Globus pallidus (tissue), 1 donor: ENCODE results near the gene SUN1.

Source experiments
- DNase-seq: peaks from one replicate; pipeline ENCODE4 v3.0.0-alpha.2; 2015; ENCODE audit warnings: low spot score

SUN1 gene

DNA sequence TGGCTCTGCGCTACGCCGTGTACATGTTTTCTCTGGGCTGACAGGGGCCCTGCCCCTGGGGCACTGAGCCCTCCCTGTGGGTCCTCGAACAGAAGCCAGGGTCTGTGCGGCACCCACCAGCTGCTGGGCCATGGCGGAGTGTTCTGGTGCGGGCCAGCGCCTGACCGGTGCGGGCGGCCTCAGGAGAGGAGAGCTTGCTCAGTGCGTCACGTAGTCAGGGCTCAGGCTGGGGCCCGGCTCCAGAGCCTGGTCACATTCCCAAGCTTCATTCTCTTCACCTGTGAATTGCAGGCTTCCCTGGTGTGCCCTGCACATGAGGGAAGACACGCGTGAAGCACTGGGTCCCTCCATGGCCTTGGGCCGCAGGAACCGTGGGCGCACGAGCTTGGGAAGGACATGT lies 59.5 kb downstream of the SUN1 start:
- no peak for DNase-seq

DNA sequence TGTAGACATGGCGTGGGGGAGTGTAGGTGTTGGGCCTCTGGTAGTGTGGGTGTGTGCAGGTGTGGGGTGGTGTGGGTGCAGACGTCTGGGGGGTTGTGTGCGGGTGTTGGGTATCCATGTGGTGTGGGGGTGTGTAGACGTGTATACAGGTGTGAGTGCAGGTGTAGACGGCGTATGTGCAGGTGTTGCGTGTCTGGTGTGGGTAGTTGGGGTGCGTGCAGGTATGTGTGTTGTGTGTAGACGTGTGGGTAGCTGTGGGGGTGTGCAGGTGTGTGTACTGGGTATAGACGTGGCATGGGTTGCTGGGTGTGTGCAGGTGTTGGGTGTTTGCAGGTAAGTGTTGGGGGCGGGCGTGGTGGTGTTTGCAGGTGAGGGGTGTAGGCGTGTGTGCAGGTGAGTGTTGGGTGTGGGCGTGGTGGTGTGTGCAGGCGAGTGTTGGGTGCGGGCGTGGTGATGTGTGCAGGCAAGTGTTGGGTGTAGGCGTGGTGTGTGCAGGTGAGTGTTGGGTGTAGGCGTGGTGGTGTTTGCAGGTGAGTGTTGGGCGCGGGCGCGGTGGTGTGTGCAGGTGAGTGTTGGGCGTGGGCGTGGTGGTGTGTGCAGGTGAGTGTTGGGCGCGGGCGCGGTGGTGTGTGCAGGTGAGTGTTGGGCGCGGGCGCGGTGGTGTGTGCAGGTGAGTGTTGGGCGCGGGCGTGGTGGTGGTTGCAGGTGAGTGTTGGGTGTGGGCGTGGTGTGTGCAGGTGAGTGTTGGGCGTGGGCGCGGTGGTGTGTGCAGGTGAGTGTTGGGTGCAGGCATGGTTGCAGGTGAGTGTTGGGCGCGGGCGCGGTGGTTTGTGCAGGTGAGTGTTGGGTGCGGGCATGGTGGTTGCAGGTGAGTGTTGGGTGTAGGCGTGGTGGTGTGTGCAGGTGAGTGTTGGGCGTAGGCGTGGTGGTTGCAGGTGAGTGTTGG lies 60.6 kb downstream of the SUN1 start:
- DNase-seq = no peak

DNA sequence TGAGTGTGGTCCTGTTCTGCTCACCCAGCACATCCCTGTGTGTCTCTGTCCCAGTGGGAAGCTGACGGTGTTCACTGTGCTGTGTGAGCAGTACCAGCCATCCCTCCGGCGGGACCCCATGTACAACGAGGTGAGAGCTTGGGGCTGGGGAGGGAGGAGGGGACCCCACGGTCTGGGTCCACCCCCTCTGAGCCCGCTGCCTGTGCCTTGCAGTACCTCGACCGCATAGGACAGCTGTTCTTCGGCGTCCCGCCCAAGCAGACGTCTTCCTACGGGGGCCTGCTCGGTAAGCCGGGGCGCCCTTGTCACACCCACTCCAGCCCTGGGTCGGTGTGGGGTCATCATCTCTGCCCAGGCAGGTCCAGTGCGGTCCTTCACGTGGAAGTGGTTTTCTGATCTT lies 61.4 kb downstream of the SUN1 start:
- no peak for DNase-seq

DNA sequence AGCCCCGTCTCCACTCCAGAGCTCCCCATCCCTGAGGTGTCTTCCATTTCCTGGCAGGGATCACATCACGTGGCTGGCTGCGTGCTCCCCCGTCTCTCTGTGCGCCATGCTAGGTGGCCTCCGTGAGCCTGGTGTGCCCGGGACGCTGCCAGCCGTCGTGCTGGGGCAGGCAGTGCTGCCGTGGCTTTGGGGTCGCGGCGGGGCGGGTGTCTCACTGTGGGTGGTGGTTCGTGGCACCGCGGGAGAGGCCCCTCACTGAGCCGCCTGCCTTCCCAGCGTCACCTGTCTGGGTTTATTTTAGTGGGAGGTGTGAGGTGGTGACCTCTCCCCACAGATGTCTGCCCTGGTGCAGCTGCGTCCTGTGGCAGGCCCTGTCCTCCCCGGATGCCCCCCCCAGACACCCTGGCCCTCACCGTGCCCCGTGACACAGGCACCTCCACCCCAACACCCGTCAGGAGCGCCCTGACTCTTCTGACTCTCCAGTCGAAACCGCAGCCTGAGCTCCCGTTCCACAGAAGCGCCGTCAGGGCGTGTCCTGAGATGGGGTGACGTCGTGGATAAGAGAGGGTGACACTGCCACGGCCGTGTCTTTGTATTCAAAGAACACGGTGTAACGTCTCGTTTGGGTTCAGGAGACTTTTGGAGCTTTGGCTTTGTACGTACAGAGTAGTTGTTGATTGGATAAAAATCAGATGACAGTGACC lies 62.0 kb downstream of the SUN1 start:
- DNase-seq = no peak

DNA sequence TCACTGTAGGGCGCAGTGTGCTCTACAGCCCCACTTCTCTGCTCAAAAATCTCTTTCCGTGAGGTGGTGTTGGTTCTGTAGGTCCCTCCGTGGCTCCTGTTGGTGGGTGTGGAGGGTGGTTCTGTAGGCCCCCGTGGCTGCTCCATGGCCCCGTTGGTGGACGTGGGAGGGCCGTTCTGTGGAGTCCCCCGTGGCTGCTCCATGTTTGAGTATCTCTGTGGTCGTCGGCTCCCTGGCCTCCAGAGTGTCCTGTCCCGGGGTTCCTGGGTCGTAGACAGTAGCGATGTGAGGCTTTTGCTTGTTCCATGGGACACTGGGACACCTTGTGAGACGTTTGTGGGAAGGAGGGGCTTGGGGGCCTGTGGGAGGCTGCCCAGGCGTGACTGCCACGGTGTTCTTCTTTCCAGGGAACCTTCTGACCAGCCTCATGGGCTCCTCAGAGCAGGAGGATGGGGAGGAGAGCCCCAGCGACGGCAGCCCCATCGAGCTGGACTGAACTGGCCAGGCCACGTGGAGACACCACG lies 62.7 kb downstream of the SUN1 start:
- DNase-seq = no peak

DNA sequence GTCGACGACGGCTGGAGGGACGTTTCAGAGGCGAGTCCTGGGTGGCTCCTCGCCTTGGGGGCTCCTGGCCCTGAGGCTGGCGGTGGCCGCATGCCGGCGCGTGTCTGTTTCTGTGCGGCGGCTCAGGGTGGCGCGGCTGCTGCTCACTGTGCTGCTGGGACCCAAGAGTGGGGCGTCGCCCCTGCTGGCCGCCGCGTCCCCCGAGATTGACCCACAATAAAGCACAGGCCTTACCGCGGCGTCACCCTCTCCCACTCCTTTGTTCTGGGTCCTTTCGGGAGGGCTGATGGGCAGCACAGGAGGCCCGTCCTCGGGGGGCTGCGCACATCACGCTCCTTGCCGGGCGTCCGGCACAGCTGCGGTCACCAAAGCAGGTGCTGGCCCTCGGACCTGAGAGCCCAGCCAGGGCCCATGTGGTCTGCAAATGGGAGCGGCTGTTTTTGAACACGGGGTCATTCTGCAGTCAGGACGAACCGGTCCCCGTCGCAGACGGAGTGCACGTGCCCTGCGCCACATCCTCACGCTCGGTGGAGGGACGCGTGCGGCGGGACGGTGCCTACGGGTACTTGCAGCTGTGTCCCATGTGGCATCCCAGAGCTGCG lies 63.3 kb downstream of the SUN1 start:
- no peak for DNase-seq

DNA sequence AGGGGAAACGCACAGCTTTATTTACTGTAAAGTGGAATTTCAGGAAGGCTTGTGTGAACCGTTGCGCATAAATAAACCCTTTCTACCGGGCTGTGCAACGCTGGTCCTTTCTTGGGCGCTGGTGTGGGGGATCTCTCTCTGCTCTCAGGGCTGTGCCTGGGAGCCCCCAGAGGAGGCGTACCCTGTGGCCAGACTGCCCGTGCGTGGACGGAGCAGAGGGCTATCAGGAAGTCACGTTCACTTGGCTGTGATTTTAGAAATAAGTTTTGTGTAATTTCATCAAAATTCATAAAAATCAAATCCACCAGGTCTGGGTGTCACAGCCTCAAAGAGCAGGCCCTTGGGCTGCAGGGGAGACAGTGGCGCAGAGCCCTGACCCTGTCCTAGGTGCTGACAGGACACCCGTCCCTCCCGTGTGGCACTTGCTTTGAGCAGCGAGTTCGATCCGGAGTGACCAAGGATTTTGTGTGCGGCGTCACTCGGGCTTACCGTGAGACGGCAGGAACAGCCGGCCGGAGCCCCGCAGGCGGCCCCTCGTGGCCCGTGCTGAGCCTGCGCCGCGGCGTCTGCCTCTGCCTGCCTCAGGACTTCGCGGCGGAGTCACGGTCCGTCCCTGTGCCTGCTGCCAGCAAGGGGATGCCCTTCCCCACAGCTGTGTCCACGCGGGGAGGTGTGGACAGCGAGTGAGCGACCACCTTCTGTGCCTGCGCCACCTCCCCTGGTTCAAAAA lies 64.2 kb downstream of the SUN1 start:
- no peak for DNase-seq

DNA sequence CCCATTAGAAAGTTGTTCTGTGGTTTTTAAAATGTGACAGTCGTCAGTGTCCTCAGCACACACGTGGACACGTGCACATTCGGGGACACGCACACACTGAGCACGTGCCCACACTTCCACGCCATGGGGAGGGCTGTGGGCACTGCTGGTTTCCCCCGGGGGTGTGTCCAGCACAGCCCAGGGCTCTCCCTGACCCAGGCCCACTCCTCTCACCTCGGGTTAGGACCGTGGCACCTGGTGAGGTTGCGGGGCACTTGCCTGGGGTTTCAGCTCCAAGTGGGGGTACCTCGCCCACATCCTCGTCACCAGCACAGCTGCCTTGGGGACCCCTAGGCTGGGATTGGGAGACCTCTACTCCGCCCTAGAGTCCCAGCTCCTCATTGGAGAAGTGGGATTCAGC lies 64.8 kb downstream of the SUN1 start:
- DNase-seq = no peak

DNA sequence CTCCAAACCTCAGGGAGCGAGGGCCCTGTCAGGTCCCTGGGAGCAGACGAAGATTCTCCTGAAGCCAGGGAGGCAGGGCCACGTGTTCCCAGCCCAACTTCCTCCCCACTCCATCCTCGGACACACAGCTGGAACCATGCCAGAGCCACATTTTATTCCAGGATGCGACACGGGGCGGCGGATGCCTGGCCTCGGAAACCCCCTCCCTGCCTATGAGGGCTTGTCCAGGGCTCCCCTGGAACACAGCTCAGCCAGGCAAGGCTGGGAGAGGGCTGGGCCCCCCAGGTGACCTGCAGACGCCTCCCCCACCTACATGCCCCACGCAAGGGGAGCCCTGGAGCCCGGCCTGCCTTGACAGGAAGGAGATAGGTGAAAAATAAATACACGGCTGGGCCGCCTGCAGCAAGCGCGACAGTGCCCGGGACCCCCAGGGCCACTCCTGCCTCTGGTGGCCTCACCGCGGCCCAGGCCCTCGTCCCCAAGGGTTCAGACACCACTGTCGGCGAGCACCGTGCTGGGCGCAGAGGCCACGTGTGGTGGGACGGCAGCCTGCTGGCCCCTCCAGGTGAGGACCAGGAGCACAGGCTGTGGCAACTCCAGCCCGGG lies 65.6 kb downstream of the SUN1 start:
- no peak for DNase-seq

DNA sequence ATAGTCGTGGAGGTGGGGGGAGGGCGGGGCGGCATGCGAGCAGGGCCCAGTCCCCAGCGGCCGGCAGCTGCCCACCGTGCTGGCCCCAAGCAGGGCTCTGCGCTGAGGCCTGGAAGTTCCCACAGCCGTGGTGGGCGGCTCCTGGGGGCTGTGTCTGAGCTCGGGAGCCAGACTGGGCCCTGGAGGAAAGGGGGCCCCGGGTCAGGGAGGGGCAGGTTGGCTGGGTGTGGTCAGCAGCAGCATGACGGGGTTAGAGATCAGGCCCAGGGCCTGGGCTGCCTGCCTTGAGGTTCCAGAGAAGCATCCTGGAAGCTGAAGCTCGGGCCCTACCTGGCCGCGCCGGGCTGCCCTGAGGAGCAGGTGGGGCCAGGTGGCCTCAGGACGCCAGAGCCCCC lies 66.2 kb downstream of the SUN1 start:
- no peak for DNase-seq

DNA sequence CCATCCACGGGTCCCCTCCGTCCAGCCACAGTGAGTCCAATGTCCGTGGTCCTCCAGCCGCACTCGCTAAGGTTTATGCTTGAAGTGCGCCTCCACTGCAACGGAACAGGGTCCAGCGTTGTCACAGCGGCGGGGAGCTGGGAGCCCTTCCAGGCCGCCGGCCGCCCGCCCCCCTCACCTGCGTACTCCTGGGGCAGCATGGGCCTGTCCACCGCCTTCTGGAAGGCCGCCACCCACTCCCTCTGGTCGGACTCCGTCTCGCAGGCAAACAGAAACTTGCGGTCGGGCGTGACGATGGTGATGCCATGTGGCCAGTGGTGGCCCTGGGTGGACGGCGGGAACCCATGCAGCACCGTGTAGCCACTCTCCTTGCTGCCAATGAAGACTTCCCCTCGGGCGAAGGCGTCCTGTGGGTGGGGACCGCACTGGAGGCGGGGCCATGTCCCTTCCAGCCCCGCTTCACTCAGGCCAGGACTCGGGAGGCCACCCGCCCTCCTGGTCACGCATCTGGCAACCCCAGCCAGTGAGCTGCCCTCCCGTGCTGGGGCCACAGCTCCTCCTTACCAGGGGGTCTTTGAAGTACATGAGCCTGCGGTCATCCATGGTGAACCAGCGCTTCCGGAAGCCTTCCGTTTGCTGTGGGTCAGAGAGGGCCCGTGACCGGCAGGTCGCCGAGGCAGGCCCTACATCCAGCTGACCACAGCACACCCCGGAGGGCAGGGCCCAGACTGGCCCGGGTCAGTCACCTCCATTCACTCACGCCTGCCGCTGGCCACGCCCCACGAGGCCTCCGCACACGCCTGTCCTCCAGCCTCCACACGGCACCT lies 66.8 kb downstream of the SUN1 start:
- no peak for DNase-seq

DNA sequence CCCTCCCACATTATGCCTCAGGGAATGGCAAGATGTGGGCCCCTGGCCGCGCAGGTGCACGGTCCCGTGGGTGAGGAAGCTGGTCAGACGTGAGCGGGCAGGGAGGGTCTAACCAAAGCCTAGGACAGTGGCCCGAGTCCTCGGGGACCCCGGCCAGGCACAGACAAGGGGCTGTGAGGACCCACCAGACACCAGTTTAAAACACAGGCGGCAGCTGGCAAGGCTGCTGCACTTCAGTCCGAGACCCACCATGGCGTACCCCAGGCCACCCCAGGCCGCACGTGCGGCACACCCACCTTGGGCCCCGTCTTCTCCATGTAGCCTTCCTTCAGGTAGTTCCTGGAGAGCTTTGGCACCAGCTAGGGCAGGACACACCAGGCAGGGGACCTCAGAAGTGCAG lies 67.5 kb downstream of the SUN1 start:
- DNase-seq = no peak

DNA sequence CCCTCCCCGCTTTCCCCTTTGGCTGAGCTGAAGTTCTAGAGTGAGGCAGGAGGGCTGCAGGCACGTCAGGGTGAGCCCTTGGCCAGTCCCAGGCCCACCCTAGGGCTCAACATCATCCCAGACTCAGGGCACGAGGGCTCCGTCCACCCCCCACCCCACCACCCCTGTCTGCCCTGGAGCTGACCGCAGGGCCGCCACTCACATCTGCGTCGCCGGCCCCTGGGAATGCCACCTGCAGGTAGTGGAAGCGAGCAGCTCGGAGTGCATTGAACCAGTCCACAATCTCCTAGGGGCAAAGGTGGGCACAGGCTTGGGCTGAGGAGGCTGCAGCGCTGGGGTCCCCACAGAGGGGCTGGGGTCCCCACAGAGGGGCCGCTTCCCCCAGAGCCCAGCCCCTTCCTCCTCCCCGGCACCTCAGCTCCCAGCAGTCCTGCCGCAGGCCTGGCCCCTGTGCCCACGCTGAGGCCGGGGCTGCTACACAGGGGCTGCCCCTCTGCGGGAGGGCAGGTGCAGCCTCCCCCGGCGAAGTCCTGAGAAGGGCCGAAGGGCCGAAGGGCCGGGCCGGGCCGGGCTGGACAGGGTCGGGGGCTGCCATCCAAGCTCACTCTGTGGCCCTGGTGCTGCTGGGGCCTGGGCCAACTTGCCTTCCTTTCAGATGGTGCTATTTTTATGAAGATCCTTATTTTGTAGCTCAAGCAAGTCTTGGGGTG lies 68.2 kb downstream of the SUN1 start:
- DNase-seq = no peak

DNA sequence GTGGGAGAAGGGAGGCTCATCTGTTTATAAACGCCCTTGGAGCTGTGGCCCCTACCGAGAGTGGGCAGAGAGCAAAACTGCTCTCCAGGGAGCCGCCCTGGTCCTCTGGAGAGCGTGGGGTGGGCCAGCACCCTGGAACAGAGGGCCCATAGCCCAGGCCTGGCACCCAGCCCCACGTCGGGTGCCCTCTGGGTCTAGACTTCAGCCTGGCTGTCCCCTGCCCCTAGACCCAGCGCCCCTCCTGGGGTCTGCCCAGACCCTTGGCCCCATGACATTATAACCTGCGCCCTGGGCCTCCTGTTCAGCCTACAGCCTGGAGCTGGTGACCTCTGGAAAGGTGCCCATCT lies 68.7 kb downstream of the SUN1 start:
- DNase-seq = no peak

DNA sequence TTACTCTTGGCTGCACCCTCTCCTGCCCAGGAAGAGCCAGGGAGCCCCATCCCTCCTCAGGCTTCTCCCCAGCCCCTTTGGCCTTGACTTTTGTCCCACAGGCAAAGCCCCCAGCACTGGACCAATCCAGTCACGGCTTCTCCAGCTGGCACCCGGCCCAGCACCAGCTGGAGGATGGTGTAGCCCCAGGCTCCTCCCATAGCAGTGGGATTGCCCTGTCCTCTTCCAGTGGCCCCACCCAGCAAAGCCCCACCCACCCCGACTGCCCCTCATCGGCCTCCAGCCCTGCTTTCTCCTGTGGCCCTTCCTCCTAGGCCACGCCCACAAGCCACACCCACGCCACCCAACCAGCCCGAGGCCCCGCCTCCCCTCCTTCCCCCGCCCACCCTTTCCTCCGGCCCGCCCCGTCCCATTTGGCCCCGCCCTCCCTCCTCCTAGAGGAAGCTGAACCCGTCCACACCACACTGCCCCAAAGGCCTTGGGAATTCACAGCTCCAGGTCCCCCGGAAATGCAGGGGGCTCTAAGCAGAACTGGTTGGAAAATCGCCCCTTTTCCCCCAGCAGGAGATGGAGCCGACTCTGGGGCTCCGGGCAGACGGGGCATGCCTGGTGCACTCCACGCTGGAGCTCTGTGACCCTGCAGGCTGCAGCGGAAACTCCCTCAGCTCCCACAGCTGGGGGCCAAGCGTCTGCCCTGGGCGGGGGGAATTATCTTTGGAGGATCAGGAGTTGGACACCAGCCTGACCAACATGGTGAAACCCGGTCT lies 69.3 kb downstream of the SUN1 start:
- peak; percentile 85 for DNase-seq

DNA sequence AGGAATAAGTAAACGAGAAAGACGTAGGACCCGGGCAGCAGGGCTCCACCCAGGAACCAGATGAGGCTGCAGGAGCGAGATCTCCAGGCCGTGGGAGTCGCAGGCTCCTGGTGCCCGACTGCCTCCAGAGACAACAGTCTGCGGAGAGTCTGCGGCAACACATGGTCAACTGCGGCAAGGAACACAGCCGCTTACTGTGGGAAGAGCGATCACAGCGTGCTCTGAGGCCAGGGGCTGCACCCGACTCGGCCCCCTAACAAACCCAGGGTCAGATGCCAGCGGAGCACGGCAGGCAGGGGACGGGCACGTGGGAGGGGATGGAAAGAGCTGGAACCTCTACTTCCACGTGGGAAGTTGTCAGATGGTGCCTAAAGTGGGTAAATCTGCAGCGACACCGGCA lies 70.7 kb downstream of the SUN1 start:
- DNase-seq = no peak

DNA sequence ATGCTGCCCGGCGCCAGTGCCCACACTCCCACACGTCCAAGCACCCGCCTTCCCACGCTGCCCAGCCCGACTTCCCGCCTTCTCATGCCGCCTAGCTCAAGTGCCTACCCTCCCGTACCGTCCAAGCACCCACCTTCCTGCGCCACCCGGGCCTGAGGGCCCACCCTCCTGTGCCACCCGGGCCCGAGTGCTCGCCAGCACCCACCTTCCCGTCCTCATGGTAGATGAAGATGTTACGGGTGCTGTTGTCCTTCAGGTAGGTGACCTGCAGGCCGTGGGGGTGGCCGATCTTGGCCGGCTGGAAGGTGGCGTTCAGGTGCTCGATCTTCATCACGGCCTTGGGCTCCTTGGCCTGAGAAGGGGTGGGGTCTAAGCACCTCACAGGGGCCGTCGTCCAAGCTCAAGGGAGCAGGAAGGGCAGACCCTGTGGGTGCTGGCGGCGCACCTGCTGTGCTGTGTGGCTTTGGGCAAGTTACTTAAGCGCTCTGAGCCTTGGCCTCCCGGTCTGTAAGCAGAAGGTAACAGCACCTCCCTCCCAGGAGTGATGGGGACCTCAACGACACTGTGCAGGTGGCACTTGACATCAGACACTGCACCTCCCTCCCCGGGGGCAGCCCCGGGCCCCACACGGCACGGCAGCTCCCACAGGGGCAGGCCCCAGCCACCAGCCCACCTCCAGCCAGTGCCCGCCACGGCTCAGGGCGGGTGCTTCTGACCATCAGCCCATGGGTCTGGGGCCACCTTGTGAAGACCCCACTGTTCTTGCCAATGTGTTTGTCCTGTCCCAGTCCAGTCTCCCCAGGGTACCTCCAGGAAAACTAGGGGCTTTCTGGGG lies 71.9 kb downstream of the SUN1 start:
- no peak for DNase-seq

DNA sequence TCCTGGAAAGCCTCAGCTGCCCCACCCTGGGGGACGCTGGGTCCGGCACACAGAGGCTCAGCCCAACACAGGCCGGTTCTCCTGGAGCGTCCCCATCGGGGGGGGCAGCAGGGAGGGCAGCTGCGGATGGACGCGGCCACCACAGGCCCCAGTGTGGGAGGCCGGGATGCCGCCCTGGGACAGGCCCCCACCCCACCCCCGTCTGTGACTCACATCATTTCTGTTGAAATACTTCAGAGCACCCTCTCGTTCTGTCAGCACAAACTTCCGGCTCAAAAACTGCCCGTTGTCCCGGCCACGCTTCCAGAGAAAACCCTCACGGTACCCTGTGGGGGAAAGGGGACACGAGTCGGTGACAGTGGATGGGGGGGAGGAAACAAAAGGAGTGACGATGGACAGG lies 72.6 kb downstream of the SUN1 start:
- no peak for DNase-seq

DNA sequence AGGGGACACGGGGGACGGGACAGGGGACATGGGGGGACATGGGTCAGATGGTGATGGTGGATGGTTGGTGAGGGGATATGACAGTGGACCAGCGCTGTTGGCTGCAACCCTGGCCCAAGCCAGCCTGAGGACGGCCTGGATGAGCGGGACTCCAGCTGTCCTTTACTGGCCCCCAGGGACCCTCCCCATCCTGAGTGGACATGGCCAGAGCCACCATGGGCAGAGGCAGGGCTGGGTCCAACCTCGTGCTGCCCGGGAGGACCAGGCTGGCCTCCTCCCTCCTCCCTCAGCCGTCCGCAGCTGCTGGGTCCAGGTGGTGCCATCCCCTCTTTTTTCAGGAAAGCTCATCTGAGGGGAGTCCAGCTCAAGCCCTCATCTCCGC lies 74.5 kb downstream of the SUN1 start:
- DNase-seq = no peak
